ENCODE results near the gene CLIP4. TPM values are rescaled to one million over a fixed set of nuclear protein-coding genes. Genes with fewer than 3 reads are reported as not detected.
A peak's percentile ranks its signal among the peaks of the same experiment; 100 is the strongest.

Gene CLIP4
- total and polyA plus RNA-seq, 2 of the 13 experiments (the other 11 are each of a cell fraction or from before 2014, with no cell fraction given) = 0.46 to 0.49 TPM

GRCh38 chr2:29215739-29216608 is 100.8 kb downstream of the CLIP4 start:
- intact Hi-C loops (cut with micrococcal nuclease; ENCODE audit: unreplicated experiment) (no loop called here), in situ Hi-C loops (cut with HindIII; ENCODE audit: extremely low pct_ligation_motif_present, low pct_unique_long_range_greater_than_20kb) (loop anchor here (10.0 kb wide), 2 partner anchors 629 to 859 kb away; no protein-coding TSS in a partner anchor)
- TF ChIP-seq CTCF (CRISPR knock-in tag; IDR thresholded peaks at IDR 0.05) = peak; percentile 26; the same call in 1 of the 2 replicates
- no peak for TF ChIP-seq GPN1 (CRISPR knock-in tag; IDR thresholded peaks at IDR 0.05; ENCODE audit: borderline replicate concordance)
- no peak for TF ChIP-seq KDM5A (IDR thresholded peaks at IDR 0.05; ENCODE audit: borderline replicate concordance, low read length)
- ChIA-PET POLR2A (no interaction called here), CTCF (ENCODE audit: low intra/inter-chr PET ratio, low total read pairs) (no interaction called here)
- ATAC-seq (no peak), DNase-seq (ENCODE audit: low spot score) (no peak), FAIRE-seq (no peak)
- 22% methylated on average over 20 of the region's 20 CpGs for WGBS (ENCODE audit: low lambda C conversion rate)
- Histone ChIP-seq H3K4me1 (ENCODE audit: insufficient read depth, low read length) (no peaks in the 10 kb centered on the region), H3K9ac (ENCODE audit: insufficient read depth, low read depth, low read length) (no peak overlapping the region), H4K20me1 (ENCODE audit: insufficient read depth, low read length) (no peaks in the 10 kb centered on the region), H2AFZ (ENCODE audit: low read length) (no peak overlapping the region), H3K9me3 (ENCODE audit: low read length) (no peaks in the 10 kb centered on the region), H3K27ac (ENCODE audit: extremely low read length, insufficient read depth, low read length) (no peak overlapping the region), H3K36me3 (replicated peaks in 1 of 2; ENCODE audit: control insufficient read depth in 1 of 2, insufficient read depth in 2 of 2, low read length in 2 of 2) (no peaks in the 10 kb centered on the region; a peak in 1 of 5 replicates), H3K4me3 (replicated peaks in 1 of 3; ENCODE audit: insufficient read depth in 1 of 3, low read depth in 2 of 3, low read length in 3 of 3) (no peak overlapping the region), H3K79me2 (ENCODE audit: insufficient read depth, low read length) (no peaks in the 10 kb centered on the region), H3K4me2 (ENCODE audit: low read depth, low read length) (no peak overlapping the region), H3K27me3 (ENCODE audit: control insufficient read depth in 1 of 2, insufficient read depth in 2 of 2, low read length in 2 of 2) (peaks cover 0 to 21% of the 10 kb centered on the region in 2 experiments; a peak in 3 of 5 replicates)
- BruUV-seq (replicated peaks) = no TSS peak

GRCh38 chr2:29216609-29216909 is 101.3 kb downstream of the CLIP4 start:
- peak; percentile 54 for FAIRE-seq
- in situ Hi-C loops (cut with HindIII; ENCODE audit: extremely low pct_ligation_motif_present, low pct_unique_long_range_greater_than_20kb) (loop anchor here (10.0 kb wide), 2 partner anchors 628 to 858 kb away; no protein-coding TSS in a partner anchor), intact Hi-C loops (cut with micrococcal nuclease; ENCODE audit: unreplicated experiment) (no loop called here)
- Histone ChIP-seq H3K27me3 (ENCODE audit: control insufficient read depth in 1 of 2, insufficient read depth in 2 of 2, low read length in 2 of 2) (peaks cover 0 to 22% of the 10 kb centered on the region in 2 experiments; a peak in 3 of 5 replicates), H3K79me2 (ENCODE audit: insufficient read depth, low read length) (no peaks in the 10 kb centered on the region), H3K9me3 (ENCODE audit: low read length) (no peaks in the 10 kb centered on the region), H3K9ac (ENCODE audit: insufficient read depth, low read depth, low read length) (no peak overlapping the region), H4K20me1 (ENCODE audit: insufficient read depth, low read length) (no peaks in the 10 kb centered on the region), H3K4me2 (ENCODE audit: low read depth, low read length) (no peak overlapping the region), H3K4me3 (replicated peaks in 1 of 3; ENCODE audit: insufficient read depth in 1 of 3, low read depth in 2 of 3, low read length in 3 of 3) (no peak overlapping the region), H2AFZ (ENCODE audit: low read length) (no peak overlapping the region), H3K36me3 (replicated peaks in 1 of 2; ENCODE audit: control insufficient read depth in 1 of 2, insufficient read depth in 2 of 2, low read length in 2 of 2) (no peaks in the 10 kb centered on the region; a peak in 1 of 5 replicates), H3K4me1 (ENCODE audit: insufficient read depth, low read length) (no peaks in the 10 kb centered on the region), H3K27ac (ENCODE audit: extremely low read length, insufficient read depth, low read length) (no peak overlapping the region)
- ChIA-PET POLR2A (no interaction called here), CTCF (ENCODE audit: low intra/inter-chr PET ratio, low total read pairs) (no interaction called here)
- TF ChIP-seq NONO (IDR thresholded peaks at IDR 0.05) = peak; percentile 57; the same call in 1 of the 2 replicates
- no peak for TF ChIP-seq NONO (CRISPR knock-in tag; conservative IDR thresholded peaks at IDR 0.05)
- peak; percentile 48; the same call in 1 of the 2 replicates for TF ChIP-seq SP1 (IDR thresholded peaks at IDR 0.05)
- no peak for TF ChIP-seq SP1 (CRISPR knock-in tag; IDR thresholded peaks at IDR 0.05)
- no peak for TF ChIP-seq ZNF563 (CRISPR knock-in tag; IDR thresholded peaks at IDR 0.05)
- peak; percentile 53; the same call in 1 of the 2 replicates for TF ChIP-seq ATM (IDR thresholded peaks at IDR 0.05; ENCODE audit: borderline replicate concordance)
- 0 out of 2 replicates have a peak, but pooled peaks have one; percentile 20 for TF ChIP-seq RAD51 (IDR thresholded peaks at IDR 0.05; ENCODE audit: borderline replicate concordance)
- no peak for TF ChIP-seq HNRNPL (IDR thresholded peaks at IDR 0.05; ENCODE audit: low read depth, low read length)
- TF ChIP-seq HES4 (CRISPR knock-in tag; IDR thresholded peaks at IDR 0.05; ENCODE audit: borderline replicate concordance) = no peak
- no peak for TF ChIP-seq IKZF4 (CRISPR knock-in tag; IDR thresholded peaks at IDR 0.05; ENCODE audit: borderline replicate concordance, low read depth, not compliant biosample characterization)
- ATAC-seq = no peak
- WGBS (ENCODE audit: low lambda C conversion rate) = 39% methylated on average over 5 of the region's 5 CpGs
- BruUV-seq (replicated peaks) = no TSS peak
- no peak for DNase-seq (ENCODE audit: low spot score)
